Mucosa of descending colon (tissue), 3 donors: ENCODE data around the gene RMRP. TPM values are rescaled to one million over a fixed set of nuclear protein-coding genes. Genes with fewer than 3 reads are reported as not detected.
A peak's percentile ranks its signal among the peaks of the same experiment; 100 is the strongest.

ENCODE experiments used
- ATAC-seq: fragments of 200-7000 bp; cut with Tn5 transposase; one replicate; pipeline ENCODE4 v1.9.1; 2020; ENCODE audit warnings: mild to moderate bottlenecking, moderate library complexity
- DNase-seq, 3 donors: peaks; one replicate each; pipeline ENCODE4 v3.0.0-alpha.2; 2020
- H3K36me3 ChIP-seq: fragments of 200-600 bp; one replicate; pipeline ENCODE4 v1.8.0; 2021; ENCODE audit warnings: low read depth, mild to moderate bottlenecking
- H3K4me1 ChIP-seq: fragments of 200-600 bp; one replicate; pipeline ENCODE4 v1.8.0; 2021; ENCODE audit warnings: low read depth, mild to moderate bottlenecking
- H3K4me3 ChIP-seq: fragments of 200-600 bp; one replicate; pipeline ENCODE4 v1.8.0; 2021; ENCODE audit warnings: mild to moderate bottlenecking
- H3K9me3 ChIP-seq: fragments of 200-600 bp; one replicate; pipeline ENCODE4 v1.8.0; 2021; ENCODE audit warnings: mild to moderate bottlenecking
- CTCF ChIP-seq: fragments of 200-600 bp; IDR thresholded peaks from one replicate; pipeline ENCODE4 v1.8.0; 2022; ENCODE audit warnings: antibody characterized with exemption, mild to moderate bottlenecking
- intact Hi-C, 2 donors: fragments of 100-400 bp; cut with DNase I in 1 of 2; cut with micrococcal nuclease in 1 of 2; formaldehyde crosslinking; loops; one replicate each; pipeline versions ENCODE4 v1.11.0 to v1.11.1; 2022; cut with DNase I, micrococcal nuclease
- total RNA-seq, 3 donors: library from RNA; stranded (reverse); fragmentation: NEBNext Ultra II Directional in 2 of 3; extraction: Animal tissue kit (Norgen Biotek cat#: 25700) in 2 of 3; gene quantifications; one replicate each; pipeline versions ENCODE4 v1.2.1 to v1.2.4, GENCODE V29; 2021 to 2023
- donor health status: DM: no; HTN: no; CAD: no; lungs with moderate emphysema.
- donor health status: DM: no; HTN: no; CAD: no.
- donor health status: DM: no; HTN: yes; CAD: no.

The RMRP gene
- total RNA-seq, 3 donors from 2014 or later: 9,213 to 30,268 (median 19,463) TPM

- ATAC-seq (peak; percentile 46), DNase-seq (no peak)
- H3K4me1 ChIP-seq: no peaks in the 10 kb centered on the region
- intact Hi-C loops: no loop called here
- no peak overlapping the region for H3K4me3 ChIP-seq
- no peaks in the 10 kb centered on the region for H3K9me3 ChIP-seq
- no peaks in the 10 kb centered on the region for H3K36me3 ChIP-seq
- TF ChIP-seq CTCF: no peak
Measured at GRCh38 chr9:35636135-35636876, 21.5 kb downstream of the RMRP start.

- no peaks in the 10 kb centered on the region for H3K4me1 ChIP-seq
- intact Hi-C loops: no loop called here
- TF ChIP-seq CTCF: no peak
- no peaks in the 10 kb centered on the region for H3K36me3 ChIP-seq
- H3K4me3 ChIP-seq: no peak overlapping the region
- no peaks in the 10 kb centered on the region for H3K9me3 ChIP-seq
- ATAC-seq: no peak
- no peak for DNase-seq
Measured at GRCh38 chr9:35635730-35636129, 22.1 kb downstream of the RMRP start.

GRCh38 chr9:35629597-35629996 lies 28.2 kb downstream of the RMRP start:
- TF ChIP-seq CTCF: no peak
- no peaks in the 10 kb centered on the region for H3K36me3 ChIP-seq
- intact Hi-C loops: no loop called here
- ATAC-seq: no peak
- no peaks in the 10 kb centered on the region for H3K9me3 ChIP-seq
- H3K4me1 ChIP-seq: no peaks in the 10 kb centered on the region
- no peak for DNase-seq
- no peak overlapping the region for H3K4me3 ChIP-seq

- intact Hi-C loops: no loop called here
- DNase-seq (no peak), ATAC-seq (no peak)
- Histone ChIP-seq H3K36me3 (no peaks in the 10 kb centered on the region), H3K4me3 (no peak overlapping the region), H3K9me3 (no peaks in the 10 kb centered on the region), H3K4me1 (no peaks in the 10 kb centered on the region)
- no peak for TF ChIP-seq CTCF
Measured at GRCh38 chr9:35628389-35628991, 29.3 kb downstream of the RMRP start.

- TF ChIP-seq CTCF: no peak
- Histone ChIP-seq H3K4me1 (no peaks in the 10 kb centered on the region), H3K36me3 (no peaks in the 10 kb centered on the region), H3K4me3 (no peak overlapping the region), H3K9me3 (no peaks in the 10 kb centered on the region)
- ATAC-seq (no peak), DNase-seq (no peak)
- intact Hi-C loops: no loop called here
Measured at GRCh38 chr9:35627575-35627974, 30.2 kb downstream of the RMRP start.
